AG10803 (cell line): Measurements from ENCODE around the gene NR4A2.

Experiments
- DNase-seq: peaks from one replicate; pipeline ENCODE4 v3.0.0; 2010; ENCODE audit warnings: low read depth
- H3K4me3 ChIP-seq: 2 replicates; pipeline ENCODE4 v1.5.1; 2011; ENCODE audit warnings: mild to moderate bottlenecking, low read length, control low read depth
- TF ChIP-seq, protein P1 (sequence below): conservative IDR thresholded peaks from 2 replicates; pipeline ENCODE4 v1.5.1; 2011; ENCODE audit warnings: mild to moderate bottlenecking, low read length, control low read depth, inconsistent platforms

NR4A2 gene

DNA sequence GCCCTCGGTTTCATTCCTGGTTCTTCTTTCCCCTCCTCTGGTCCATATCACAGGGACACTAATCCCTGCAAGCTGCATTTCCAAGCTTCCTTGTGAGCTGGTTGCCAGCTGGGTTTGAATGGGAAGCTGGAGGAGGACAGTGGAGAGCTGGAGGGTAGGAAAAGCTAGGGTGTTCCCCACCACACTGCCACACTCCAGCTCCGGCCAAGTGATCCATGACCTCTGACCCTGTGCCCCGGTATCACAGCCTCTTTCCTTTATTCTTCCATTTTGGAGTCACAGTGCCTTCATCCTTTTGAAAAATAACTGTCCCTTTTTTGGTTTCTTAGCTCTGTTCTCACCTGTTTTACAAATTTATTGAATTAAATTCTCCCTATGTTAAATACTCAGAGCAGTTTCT, 13.1 kb upstream of the NR4A2 start:
- no peak for DNase-seq
- TF ChIP-seq, protein P1, sequence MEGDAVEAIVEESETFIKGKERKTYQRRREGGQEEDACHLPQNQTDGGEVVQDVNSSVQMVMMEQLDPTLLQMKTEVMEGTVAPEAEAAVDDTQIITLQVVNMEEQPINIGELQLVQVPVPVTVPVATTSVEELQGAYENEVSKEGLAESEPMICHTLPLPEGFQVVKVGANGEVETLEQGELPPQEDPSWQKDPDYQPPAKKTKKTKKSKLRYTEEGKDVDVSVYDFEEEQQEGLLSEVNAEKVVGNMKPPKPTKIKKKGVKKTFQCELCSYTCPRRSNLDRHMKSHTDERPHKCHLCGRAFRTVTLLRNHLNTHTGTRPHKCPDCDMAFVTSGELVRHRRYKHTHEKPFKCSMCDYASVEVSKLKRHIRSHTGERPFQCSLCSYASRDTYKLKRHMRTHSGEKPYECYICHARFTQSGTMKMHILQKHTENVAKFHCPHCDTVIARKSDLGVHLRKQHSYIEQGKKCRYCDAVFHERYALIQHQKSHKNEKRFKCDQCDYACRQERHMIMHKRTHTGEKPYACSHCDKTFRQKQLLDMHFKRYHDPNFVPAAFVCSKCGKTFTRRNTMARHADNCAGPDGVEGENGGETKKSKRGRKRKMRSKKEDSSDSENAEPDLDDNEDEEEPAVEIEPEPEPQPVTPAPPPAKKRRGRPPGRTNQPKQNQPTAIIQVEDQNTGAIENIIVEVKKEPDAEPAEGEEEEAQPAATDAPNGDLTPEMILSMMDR = no peak
- no peak overlapping the region for H3K4me3 ChIP-seq

DNA sequence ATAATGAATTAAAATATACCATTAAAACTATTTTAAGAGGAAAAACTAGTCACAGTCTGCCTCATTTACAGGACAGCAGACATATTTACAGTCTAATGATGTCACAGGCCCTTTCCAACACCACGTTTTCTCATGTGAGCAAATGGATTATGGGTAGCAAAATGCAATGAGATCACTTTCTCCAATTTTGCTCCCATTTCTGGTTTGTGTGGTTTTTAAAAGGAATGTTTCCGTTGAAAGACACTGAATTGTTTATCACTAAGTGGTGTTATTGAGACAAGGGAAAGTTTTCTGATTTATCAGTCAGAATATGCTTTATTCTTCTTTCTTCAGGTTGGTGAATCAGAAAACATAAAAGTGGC, 11.4 kb upstream of the NR4A2 start:
- peak; percentile 68 for DNase-seq
- TF ChIP-seq, protein P1 = no peak

DNA sequence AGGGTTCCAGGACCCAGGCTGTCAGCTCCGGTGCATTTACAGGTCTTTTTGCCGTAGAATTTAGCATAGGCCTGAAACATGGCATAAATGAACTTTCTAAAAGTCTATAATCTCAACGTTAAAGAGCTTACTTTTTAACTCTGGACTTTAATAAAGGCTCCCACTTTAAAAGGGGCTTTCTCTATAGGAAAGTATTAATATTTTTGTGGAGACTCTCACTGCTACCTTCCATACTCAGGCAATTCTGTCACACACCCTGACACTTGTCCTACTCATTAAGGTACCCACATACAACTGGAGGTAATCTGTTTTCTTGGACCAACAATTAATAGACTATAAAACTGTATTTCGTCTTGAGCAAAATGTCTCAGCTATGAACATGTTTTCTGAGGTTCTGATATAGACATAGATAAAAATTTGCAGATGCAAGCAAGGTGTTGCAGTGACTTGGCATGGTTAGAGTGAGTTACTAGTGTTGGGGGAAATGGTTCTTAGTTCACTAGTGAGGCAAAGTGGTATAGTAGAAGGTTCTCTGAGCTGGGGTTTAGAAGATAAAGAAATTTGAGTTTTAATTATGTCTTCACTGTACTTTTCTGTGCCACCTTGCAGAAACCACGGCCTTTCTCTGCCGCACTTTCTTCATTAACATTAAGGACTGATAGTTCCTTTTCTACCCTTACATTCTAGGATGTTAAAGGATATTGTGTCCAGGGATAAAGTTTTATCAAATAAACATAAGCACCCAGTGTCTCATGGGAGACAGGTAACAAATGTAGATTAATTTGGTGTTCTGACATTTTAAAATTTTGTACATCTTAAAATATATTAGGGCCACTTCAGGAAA, 10.8 kb upstream of the NR4A2 start:
- TF ChIP-seq, protein P1 = no peak
- H3K4me3 ChIP-seq = peak overlapping the region; percentile 71
- no peak for DNase-seq

More for the DNA sequence above, 11.4 kb upstream of the NR4A2 start:
- no peak overlapping the region for H3K4me3 ChIP-seq

DNA sequence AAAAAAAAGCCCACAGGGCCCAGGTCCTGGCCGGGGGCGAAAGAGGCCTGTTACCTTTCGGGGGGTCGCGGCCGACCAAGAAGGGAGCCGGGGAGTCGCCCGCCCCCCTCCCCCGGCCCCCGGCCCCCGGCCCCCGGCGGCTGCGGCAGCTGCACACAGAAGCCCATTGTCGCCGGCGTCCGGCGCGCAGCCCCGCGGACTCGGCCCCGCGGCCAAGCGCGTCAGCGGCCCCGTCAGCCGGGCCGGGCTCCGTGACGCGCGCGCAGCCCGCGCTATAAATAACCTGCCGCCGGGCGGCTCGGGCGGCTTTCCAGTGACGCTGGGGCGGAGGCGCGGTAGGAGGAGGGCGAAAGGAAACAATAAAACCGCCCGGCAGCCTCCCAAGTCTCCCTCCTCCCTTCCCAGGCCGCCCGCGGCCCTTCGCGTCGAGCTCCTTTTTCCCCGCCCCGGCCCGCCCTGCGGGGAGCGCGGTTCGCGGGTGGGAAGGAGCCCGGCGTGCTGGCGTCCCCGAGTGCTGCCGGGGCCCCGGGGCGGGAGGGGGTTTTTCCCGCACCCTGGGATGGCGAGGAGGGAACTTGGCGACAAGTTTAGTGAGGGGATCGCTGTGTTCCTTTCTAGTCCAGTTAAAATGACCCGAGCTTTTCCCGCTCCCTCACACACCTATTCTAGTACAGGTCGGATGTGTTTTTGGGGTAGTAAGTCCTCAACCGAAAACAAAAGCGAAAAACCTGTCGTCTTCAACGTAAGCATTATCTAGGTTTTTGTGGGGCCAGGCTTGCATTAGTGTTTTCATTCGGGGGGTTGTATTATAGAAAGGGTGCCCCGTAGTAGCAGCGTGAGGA, 10.0 kb upstream of the NR4A2 start:
- H3K4me3 ChIP-seq = peak overlapping the region; percentile 80
- TF ChIP-seq, protein P1 = no peak
- peak; percentile 96 for DNase-seq

DNA sequence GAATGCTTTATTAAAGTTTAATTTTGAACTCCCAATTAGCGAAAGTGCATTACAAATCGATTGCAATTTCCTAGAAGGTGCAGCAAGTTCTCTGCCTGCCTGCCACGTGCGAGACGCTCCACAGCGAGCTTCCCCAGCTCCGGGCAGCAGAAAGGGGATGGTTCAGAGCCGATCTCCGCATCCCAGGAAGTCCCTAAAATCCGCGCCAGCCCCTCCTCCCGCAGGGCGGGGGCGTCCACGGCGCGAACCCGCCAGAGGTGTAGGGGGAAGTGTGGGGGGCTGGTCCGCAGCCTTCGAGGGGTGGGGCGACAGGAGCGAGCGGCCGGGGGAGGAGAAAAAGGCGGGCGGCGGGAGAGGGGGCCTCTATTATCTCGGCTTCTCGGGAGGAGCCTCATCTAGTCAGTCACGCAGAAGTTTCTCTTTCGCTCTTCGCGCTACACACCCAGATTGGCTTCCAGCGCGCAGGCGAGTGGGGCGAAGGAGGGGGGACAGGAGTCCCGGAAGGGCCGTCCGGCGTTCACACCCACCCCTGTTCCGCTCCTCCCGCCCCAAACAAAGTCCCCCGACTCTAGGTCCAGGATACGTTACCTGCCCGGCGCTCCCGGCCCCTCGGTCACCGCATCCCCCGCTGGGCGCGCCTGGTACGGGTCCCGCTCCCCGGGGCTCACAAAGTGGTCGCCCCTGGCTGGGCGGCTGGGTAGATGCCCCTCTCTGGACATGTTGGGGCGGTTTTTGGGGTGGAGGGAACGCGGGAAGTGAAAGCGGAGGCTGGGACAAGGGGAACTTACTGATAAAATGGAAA, 9.1 kb upstream of the NR4A2 start:
- peak overlapping the region; percentile 80 for H3K4me3 ChIP-seq
- DNase-seq = peak; percentile 94
- TF ChIP-seq, protein P1 = no peak

DNA sequence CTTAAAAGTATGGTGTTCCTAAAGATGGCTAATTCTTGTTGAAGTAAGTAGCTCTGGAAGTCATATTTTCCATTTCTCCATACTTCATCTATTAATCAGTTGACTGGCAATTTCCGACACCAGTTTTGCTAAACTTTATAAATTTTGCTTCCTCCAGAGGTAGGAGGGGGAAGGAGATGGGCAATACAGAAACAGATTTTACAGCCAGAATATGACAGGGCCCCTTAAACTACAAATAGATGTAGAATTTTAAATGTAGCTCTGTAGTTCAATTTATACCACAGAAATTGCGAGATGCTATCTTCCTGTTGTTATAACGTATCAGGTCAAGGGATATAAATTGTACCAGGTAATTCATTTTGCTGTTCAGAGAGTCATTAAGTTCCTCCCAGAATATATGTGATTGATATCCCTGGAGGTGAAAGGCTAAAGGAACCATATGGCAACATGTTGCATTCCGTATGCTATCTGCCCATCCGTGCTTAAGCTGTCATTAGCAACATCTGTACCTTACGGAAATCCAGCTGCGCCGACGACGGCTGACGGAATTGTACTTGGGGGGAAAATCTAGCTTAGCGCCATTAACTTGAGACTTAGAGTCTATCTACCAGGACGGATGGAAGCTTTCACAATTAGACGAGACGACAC, 8.4 kb upstream of the NR4A2 start:
- H3K4me3 ChIP-seq = peak overlapping the region; percentile 80
- DNase-seq = peak; percentile 44
- TF ChIP-seq, protein P1 = no peak
